ENCODE results near the gene CCR5.

CCR5 gene

GRCh38 chr3:46408853-46409252, 38.1 kb downstream of the CCR5 start:
- DNase-seq (ENCODE audit: low read depth in 2 of 2), result no peak

DNA sequence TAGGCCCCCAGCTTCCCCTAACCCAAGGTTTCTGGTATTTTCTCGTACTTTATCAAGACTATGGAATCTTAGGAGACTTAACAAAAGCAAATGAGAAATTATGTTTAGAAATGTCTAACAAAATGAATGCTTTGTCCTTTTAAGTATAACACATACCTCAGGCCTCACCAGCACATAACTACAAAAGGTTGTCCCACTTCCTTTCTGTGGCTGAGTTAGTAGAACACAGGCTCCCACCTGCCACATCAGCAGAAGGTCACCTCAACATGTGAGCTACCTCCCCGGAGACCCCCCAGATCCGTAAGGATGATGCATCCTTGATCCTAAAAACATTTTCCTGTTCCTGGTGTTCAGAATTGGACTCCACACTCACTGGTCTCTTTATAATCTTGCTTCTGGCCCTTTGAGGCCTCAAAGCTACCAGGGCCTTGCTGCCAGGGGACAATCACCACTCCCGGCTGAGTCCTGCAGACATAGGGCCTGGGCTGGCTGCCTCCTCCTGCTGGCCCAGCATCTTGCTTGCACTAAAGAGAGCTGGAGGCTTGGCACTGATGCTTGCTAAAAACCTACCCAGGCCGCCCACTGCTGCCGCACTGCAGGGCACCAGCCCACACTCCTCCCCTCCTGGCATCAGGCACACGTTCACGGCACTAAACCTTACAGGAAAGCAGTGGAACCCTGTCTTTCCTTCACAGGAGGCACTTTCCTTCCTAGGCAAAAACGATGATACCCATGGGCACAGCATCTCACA, 39.2 kb downstream of the CCR5 start:
- DNase-seq (ENCODE audit: low read depth in 2 of 2), result no peak

DNA sequence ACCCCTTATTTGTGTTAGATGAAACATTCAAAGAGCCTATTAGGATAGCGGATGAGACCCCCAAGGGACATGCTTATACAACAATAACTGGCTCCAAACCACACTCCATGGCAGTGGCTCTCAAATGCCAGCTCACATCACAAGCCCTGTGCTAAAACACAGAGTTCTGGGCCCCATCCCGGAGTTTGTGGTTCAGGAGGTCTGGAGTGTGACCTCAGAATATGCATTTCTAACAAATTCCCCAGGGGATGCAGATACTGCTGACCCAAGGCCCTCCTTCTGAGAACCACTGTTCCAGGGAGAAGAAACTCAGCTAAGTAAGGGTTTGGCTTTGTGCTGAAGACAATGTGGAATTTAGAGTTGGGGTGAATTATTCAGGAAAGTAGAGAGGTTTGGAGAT, 39.9 kb downstream of the CCR5 start:
- DNase-seq (ENCODE audit: low read depth in 2 of 2), result no peak

DNA sequence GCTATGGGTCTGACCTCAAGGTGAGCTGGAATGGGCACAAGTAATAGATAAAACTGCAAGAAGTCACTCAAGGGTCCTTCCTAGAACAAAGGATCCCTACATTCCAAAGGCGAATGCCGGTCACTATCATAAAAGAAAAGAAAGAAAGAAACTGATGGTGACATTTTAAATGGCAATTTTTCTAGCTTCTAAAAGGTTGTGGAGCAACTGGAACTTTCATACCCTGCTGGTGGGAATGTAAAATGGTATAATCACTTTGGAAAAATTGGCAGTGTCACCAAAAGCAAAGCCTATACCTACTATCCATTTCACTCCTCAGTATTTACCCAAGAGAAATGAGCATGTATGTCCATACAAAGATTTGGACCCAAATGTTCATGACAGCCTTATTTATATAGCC, 40.5 kb downstream of the CCR5 start:
- DNase-seq (ENCODE audit: low read depth in 2 of 2), result no peak

GRCh38 chr3:46412786-46413298, 42.1 kb downstream of the CCR5 start:
- no peak for DNase-seq (ENCODE audit: low read depth in 2 of 2)

DNA sequence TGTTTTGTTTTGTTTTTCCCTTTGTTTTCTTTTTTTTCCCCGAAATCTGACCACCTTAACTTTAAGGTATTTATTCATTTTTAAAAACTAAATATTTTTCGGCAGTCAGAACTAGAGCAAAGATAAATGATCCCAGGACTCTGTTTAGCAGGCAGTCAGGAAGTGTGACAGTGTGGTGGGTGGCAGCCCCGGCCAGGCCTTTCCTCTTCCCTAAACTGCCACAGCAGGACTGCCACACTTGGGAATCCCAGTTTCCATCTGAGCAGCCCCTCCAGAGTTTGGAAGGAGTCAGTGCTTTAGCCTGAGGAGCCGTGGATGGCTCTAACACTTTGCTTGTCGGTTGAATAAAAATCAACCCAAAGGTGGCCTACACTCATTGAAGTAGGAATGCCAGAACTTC, 43.2 kb downstream of the CCR5 start:
- no peak for DNase-seq (ENCODE audit: low read depth in 2 of 2)

DNA sequence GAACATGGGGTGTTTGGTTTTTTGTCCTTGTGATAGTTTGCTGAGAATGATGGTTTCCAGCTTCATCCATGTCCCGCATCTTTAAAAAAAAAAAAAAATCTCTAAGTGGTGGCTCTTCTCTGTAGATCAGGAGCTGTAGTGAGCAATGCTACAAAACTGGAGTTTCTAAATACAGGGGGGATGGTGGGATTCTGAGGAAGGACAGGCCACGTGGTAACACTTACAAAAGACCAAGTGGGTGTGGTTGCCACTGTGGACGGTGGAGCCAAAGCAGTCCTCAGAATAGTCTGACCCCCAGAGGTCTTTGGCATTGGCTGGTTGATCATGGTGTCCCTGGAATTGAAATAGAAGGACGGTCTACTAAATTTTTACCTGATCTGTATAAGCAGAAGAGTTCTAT, 44.0 kb downstream of the CCR5 start:
- DNase-seq (ENCODE audit: low read depth in 2 of 2), result no peak

GRCh38 chr3:46416125-46416810, 45.5 kb downstream of the CCR5 start:
- DNase-seq (ENCODE audit: low read depth in 2 of 2), result no peak

- no peak for DNase-seq (ENCODE audit: low read depth in 2 of 2)
These were observed 46.2 kb downstream of the CCR5 start for GRCh38 chr3:46416811-46417510.

- DNase-seq (ENCODE audit: low read depth in 2 of 2), result no peak
These were observed 47.3 kb downstream of the CCR5 start for GRCh38 chr3:46417841-46418611.

DNA sequence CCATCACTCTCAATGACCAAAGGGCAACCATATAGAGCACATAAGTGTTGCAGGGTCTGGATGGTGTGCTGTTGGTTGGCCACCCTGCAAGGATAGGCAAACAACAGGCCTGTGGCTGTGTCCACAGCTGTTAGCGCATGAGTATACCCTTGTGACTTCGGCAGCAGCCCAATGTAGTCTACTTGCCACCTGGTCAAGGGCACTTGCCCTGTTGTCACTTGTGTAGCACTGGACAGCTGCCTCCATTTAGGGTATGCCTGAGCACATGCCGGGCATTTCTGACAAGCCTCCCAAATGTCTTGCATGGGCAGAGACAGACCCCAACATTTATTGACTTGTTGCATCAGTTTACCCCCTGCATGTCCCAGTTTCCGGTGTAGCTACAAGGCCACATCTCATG, 49.1 kb downstream of the CCR5 start:
- DNase-seq (ENCODE audit: low read depth in 2 of 2), result no peak

DNA sequence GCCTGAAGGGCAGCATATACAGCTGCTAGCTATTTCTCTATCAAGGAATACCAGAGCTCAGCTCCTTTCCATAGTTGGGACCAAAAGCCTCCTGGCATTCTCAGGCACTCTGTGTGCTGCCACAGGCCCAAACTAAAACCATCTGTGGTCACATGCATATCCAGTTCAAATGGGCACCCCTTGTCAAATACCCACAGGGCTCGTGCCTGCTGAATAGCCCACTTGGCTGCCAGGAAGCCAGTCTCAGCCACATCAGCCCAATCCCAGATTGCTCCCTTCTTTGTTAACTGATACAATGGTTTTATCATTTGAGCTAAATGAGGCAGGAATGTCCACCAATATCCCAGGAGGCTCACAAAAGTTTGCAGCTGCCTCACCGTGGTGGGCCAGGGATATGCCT, 50.2 kb downstream of the CCR5 start:
- no peak for DNase-seq (ENCODE audit: low read depth in 2 of 2)

DNA sequence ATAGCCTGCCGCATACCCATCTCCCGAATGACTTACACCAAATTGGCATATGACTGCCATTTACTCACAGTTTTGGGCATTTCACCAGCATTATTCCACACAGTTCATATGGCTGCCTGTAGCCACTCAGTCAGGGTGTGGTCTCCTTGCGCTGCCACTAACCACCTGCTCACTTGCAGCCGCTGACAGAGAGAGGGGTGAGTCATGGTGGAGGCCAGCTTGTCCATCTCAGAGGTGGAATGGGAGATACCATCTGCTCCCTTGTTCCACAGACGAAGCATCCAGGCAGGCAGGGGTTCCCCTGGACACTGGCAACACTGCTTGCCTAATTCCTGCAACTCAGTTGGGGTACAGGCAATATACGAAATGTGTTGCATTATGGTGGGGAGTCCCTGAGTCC, 51.9 kb downstream of the CCR5 start:
- DNase-seq (ENCODE audit: low read depth in 2 of 2), result no peak

DNA sequence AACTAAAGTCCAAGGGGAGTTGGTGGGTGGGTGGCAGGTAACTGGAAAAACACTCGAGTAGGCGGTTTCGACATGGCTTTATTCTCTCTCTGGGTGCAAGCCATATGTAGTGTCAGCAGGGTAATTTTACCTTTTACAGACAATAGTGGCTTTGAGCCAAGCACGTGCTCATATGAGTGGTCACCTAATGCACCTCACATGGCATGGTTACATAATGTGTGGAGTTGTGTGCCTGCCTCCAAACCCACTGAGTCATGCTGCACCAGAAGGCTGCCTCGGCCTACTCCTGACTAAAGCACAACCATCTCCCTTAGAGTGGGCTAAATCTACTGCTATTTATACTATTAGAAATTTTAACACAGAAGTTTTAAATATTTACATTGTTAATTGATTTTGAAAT, 52.8 kb downstream of the CCR5 start:
- no peak for DNase-seq (ENCODE audit: low read depth in 2 of 2)

All from stimulated activated CD8-positive, alpha-beta memory T cell treated with anti-CD3 and anti-CD28 coated beads, Interleukin-7, amount 100 ng/mL, for 1 hour (primary cell).